Activated CD8-positive, alpha-beta memory T cell treated with anti-CD3 and anti-CD28 coated beads, Interleukin-2, amount 50 U/mL, for 4 hours (primary cell): ENCODE results near the gene NOS3.

Experiments used
- DNase-seq: peaks from one replicate; pipeline ENCODE4 v3.0.0-alpha.2; 2020

The NOS3 gene

GRCh38 chr7:150952331-150953050 lies 38.3 kb upstream of the NOS3 start:
- DNase-seq = no peak

GRCh38 chr7:150953061-150953997 lies 37.5 kb upstream of the NOS3 start:
- no peak for DNase-seq

- DNase-seq = no peak
Observed at GRCh38 chr7:150954201-150954985, 36.4 kb upstream of the NOS3 start.

GRCh38 chr7:150954986-150955518 lies 35.8 kb upstream of the NOS3 start:
- DNase-seq = no peak

GRCh38 chr7:150955519-150956394 lies 35.1 kb upstream of the NOS3 start:
- DNase-seq = no peak

GRCh38 chr7:150956395-150957132 lies 34.3 kb upstream of the NOS3 start:
- DNase-seq = no peak

GRCh38 chr7:150957133-150958020 lies 33.4 kb upstream of the NOS3 start:
- no peak for DNase-seq

GRCh38 chr7:150958062-150958552 lies 32.7 kb upstream of the NOS3 start:
- DNase-seq = no peak

- no peak for DNase-seq
Observed at GRCh38 chr7:150958597-150958996, 32.2 kb upstream of the NOS3 start.

GRCh38 chr7:150959081-150959480 lies 31.7 kb upstream of the NOS3 start:
- DNase-seq = no peak

- no peak for DNase-seq
Observed at GRCh38 chr7:150959739-150960734, 30.8 kb upstream of the NOS3 start.

- no peak for DNase-seq
Observed at GRCh38 chr7:150961510-150962289, 29.1 kb upstream of the NOS3 start.

GRCh38 chr7:150962290-150962552 lies 28.6 kb upstream of the NOS3 start:
- no peak for DNase-seq

- DNase-seq = peak; percentile 61
Observed at GRCh38 chr7:150962553-150963399, 28.0 kb upstream of the NOS3 start.

- DNase-seq = no peak
Observed at GRCh38 chr7:150963707-150964559, 26.9 kb upstream of the NOS3 start.

GRCh38 chr7:150964593-150965111 lies 26.2 kb upstream of the NOS3 start:
- no peak for DNase-seq
